GM10266 (cell line): ENCODE results near the gene ANXA10.

Experiments
- DNase-seq: peaks from one replicate; pipeline ENCODE4 v3.0.0; 2012; ENCODE audit errors: extremely low spot score
- TF ChIP-seq, protein P1 (sequence below): IDR thresholded peaks from 2 replicates; pipeline ENCODE4 v1.5.1; 2012; ENCODE audit warnings: mild to moderate bottlenecking, low read depth; ENCODE audit not compliant: control insufficient read depth, insufficient read depth; ENCODE audit errors: missing control alignments

The ANXA10 gene

DNA sequence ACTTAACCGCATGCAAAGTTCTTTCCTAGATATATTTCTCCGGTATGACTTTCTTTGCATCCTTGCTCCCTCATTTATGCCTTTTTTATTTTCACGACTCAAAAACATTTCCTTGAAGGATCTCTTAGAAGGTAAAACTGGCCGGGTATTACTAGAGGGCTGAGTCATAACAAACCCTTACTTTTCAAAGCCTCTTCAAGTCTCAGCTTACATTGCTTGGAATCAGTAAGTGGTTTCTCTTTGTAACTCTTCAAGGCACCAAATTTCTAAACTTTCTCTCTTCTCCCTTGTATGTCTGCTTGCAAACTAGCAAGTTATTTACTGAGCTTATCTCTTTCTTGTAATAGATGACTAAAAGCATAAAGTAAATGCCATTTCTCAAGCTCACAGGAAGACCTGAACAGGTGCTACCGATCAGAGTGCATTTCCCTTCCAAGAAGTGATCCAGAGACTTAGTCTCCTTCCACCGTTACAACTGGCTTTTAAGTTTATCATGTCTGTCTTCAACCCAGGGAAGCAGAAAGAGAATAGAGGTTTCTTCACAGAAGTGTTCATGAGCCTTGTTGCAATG is 75.5 kb downstream of the ANXA10 start:
- DNase-seq: no peak
- TF ChIP-seq, protein P1, sequence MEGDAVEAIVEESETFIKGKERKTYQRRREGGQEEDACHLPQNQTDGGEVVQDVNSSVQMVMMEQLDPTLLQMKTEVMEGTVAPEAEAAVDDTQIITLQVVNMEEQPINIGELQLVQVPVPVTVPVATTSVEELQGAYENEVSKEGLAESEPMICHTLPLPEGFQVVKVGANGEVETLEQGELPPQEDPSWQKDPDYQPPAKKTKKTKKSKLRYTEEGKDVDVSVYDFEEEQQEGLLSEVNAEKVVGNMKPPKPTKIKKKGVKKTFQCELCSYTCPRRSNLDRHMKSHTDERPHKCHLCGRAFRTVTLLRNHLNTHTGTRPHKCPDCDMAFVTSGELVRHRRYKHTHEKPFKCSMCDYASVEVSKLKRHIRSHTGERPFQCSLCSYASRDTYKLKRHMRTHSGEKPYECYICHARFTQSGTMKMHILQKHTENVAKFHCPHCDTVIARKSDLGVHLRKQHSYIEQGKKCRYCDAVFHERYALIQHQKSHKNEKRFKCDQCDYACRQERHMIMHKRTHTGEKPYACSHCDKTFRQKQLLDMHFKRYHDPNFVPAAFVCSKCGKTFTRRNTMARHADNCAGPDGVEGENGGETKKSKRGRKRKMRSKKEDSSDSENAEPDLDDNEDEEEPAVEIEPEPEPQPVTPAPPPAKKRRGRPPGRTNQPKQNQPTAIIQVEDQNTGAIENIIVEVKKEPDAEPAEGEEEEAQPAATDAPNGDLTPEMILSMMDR: no peak

DNA sequence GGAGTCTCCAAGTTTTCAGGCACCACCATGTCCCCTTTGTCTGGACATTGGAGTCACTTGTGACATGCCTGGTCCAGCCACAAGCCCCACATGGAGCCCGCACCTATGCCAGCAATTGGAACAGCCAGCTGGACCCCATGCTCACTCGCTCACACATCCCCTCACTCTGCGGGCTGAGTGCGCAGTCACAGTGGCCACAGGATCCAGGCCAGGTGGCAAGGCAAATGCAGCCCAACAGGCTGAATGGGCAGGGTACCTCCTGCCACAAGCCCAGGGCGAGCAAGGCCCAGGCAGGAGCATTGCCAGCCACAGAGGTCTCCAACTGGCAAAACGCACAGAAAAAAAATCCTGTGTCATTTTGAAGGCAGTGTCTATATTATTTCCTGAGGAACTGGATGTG is 82.0 kb downstream of the ANXA10 start:
- no peak for DNase-seq
- TF ChIP-seq, protein P1: no peak

DNA sequence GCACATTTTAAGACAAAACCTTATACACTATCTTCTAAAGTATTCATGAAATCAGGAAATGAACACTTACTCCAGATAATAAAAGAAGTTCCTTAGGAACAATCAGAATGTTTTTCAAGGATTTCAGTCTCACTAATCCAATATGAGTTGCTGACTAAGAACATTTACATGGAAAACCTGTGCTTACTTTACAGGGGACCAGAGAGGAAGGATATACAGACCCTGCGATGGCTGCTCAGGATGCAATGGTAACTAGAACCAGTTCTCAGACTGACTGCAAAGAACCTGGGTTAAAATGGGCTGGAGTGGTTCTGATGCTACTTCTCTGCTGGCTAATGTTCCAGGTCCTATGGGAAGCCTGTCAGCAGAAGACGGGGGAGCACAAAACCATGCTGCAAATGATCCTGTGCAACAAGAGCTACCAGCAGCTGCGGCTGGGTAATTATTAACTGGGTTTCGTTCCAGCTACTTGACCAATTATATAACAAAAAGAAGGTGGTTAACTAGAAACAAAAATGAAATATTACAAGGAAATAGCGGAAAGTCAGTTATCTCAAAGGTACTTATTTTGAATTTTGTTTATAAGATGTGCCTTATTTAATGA is 85.3 kb downstream of the ANXA10 start:
- TF ChIP-seq, protein P1: no peak
- DNase-seq: no peak

DNA sequence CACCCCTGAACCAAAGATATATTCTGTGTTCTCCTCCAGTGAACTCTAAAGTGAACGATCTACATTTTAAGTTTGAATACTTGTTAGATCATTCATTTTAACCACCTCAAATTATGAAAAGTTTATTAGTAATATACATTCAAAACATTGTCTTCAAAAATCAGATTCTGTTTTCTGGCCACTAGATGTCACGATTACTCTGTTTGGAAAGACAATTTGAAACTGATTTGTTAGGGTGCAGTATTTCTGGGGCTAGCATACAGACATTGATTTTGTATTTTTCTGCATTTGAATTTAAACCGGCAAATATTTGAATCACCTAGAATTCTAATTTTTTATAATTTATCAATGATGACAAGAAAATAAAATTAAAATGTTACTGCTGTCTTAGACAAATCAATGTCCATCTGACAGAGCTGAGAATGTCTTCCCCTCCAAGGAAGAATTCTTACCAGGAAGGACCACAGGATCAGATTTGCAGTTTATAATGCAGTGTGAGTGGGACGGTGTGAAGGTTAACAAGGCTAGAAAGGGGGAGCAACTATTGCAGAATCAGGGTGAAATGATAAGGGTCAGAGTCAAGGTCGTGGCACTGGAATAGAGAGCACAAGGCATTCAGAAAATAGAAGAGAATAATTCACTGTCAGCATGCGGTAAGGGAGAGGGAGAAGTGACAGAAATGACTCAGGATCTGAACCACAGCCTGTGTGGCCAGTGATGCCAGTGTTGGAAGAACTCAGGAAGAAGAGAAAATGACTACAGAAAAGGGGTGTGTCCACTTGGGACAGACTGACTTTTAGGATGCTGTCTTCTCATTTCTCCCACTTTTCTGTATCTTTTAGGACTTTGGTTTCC is 91.6 kb downstream of the ANXA10 start:
- DNase-seq: peak; percentile 19
- TF ChIP-seq, protein P1: peak; percentile 50

DNA sequence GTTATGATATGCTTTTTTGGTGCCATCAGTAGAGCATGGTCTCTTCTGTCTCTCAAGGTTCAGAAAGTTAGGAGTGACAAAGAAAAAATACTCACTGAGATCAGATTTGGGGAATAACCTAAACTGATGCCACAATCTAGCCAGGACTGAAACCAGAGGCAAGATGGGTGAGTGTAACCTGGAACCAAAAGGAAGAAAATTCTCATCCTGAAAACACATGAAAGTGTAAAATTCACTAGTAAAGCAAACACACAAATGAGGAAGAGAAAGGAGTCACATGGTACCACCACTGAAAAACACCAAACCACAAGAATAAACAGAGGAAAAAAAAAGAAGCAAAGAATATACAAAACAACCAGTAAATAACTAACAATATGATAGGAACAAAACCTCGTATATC is 96.4 kb downstream of the ANXA10 start:
- TF ChIP-seq, protein P1: no peak
- no peak for DNase-seq

DNA sequence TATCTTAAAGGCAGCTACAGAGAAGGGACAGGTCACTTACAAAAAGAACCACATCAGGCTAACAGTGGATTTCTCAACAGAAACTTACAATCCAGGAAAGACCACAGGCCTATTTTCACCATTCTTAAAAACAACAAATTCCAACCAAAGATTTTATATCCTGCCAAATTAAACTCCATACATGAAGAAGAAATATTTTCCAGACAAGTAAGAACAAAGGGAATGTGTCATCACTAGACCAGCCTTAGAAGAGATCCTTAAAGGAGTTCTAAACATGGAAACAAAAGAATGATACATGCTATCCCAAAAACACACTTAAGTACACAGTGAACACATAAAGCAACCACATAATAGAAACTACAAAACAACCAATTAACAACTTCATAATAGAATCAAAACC is 105.6 kb downstream of the ANXA10 start:
- TF ChIP-seq, protein P1: no peak
- no peak for DNase-seq
